Measurements from ENCODE around the gene CACUL1. TPM values are rescaled to one million over a fixed set of nuclear protein-coding genes. Genes with fewer than 3 reads are reported as not detected.

The CACUL1 gene
- total RNA-seq, 1 experiment from 2014 or later: 62.5 TPM

GRCh38 chr10:118698421-118698820, 56.3 kb downstream of the CACUL1 start:
- no peaks in the 10 kb centered on the region for H3K27me3 ChIP-seq (ENCODE audit: insufficient read depth, low read depth)
- H3K36me3 ChIP-seq (ENCODE audit: low read depth): 0 out of 2 replicates have a peak, but pooled peaks cover 5% of the 10 kb centered on the region
- ChIA-PET POLR2A (ENCODE audit: unreplicated experiment) (no interaction called here), CTCF (no interaction called here)
- H4K20me1 ChIP-seq (ENCODE audit: insufficient read depth): peaks cover 4% of the 10 kb centered on the region; the same call in 1 of the 2 replicates
- H3K4me3 ChIP-seq: no peak overlapping the region
- BruUV-seq (replicated peaks): no TSS peak
- DNase-seq: peak in 1 of 2 experiments; percentile 37
- TF ChIP-seq, protein P1, sequence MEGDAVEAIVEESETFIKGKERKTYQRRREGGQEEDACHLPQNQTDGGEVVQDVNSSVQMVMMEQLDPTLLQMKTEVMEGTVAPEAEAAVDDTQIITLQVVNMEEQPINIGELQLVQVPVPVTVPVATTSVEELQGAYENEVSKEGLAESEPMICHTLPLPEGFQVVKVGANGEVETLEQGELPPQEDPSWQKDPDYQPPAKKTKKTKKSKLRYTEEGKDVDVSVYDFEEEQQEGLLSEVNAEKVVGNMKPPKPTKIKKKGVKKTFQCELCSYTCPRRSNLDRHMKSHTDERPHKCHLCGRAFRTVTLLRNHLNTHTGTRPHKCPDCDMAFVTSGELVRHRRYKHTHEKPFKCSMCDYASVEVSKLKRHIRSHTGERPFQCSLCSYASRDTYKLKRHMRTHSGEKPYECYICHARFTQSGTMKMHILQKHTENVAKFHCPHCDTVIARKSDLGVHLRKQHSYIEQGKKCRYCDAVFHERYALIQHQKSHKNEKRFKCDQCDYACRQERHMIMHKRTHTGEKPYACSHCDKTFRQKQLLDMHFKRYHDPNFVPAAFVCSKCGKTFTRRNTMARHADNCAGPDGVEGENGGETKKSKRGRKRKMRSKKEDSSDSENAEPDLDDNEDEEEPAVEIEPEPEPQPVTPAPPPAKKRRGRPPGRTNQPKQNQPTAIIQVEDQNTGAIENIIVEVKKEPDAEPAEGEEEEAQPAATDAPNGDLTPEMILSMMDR (conservative IDR thresholded peaks at IDR 0.05): no peak
- TF ChIP-seq EZH2 (IDR thresholded peaks at IDR 0.05; ENCODE audit: low read depth): no peak
- intact Hi-C loops (cut with micrococcal nuclease; ENCODE audit: unreplicated experiment): no loop called here
- H3K4me2 ChIP-seq: no peak overlapping the region
- no peaks in the 10 kb centered on the region for H3K9me3 ChIP-seq (ENCODE audit: insufficient read depth, low read depth)
- no peaks in the 10 kb centered on the region for H3K79me2 ChIP-seq (ENCODE audit: low read depth)
- no peaks in the 10 kb centered on the region; the same call in 1 of the 2 replicates for H3F3A ChIP-seq (ENCODE audit: insufficient read depth, low read depth)
- no peak overlapping the region for H2AFZ ChIP-seq
- H3K9me2 ChIP-seq (ENCODE audit: insufficient read depth): no peaks in the 10 kb centered on the region
- 0 out of 2 replicates have a peak overlapping the region, but pooled peaks have one; percentile 3 for H3K27ac ChIP-seq
- no peaks in the 10 kb centered on the region for H3K4me1 ChIP-seq (replicated peaks; ENCODE audit: insufficient read depth)

DNA sequence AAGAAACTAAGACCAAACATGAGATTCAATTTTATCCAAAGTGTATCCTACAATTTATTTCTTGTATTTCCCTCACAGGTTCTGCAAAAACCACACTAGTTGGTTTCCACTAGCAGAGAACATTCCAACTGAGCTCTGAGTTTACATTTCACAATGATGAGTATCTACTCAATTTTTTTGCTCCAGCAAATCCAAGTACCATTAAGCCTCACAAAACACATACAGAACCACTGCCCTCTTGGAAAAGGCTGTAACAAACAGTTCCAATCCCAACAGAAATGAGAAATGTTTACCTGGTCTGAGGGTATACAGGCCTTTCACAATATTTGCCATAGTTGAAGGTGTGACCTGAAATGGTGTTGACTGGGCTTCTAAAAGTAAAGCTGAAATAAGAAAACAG, 59.9 kb downstream of the CACUL1 start:
- H2AFZ ChIP-seq: no peak overlapping the region
- intact Hi-C loops (cut with micrococcal nuclease; ENCODE audit: unreplicated experiment): no loop called here
- H3K4me3 ChIP-seq: no peak overlapping the region
- no peaks in the 10 kb centered on the region for H3K9me2 ChIP-seq (ENCODE audit: insufficient read depth)
- ChIA-PET POLR2A (ENCODE audit: unreplicated experiment) (no interaction called here), CTCF (no interaction called here)
- no peaks in the 10 kb centered on the region; the same call in 1 of the 2 replicates for H4K20me1 ChIP-seq (ENCODE audit: insufficient read depth)
- no peak overlapping the region for H3K4me2 ChIP-seq
- TF ChIP-seq, protein P1 (conservative IDR thresholded peaks at IDR 0.05): no peak
- no peak for TF ChIP-seq EZH2 (IDR thresholded peaks at IDR 0.05; ENCODE audit: low read depth)
- no peaks in the 10 kb centered on the region for H3K36me3 ChIP-seq (ENCODE audit: low read depth)
- DNase-seq: no peak
- no peaks in the 10 kb centered on the region; the same call in 1 of the 2 replicates for H3F3A ChIP-seq (ENCODE audit: insufficient read depth, low read depth)
- H3K27me3 ChIP-seq (ENCODE audit: insufficient read depth, low read depth): no peaks in the 10 kb centered on the region
- no TSS peak for BruUV-seq (replicated peaks)
- no peaks in the 10 kb centered on the region for H3K9me3 ChIP-seq (ENCODE audit: insufficient read depth, low read depth)
- H3K4me1 ChIP-seq (replicated peaks; ENCODE audit: insufficient read depth): no peaks in the 10 kb centered on the region
- H3K27ac ChIP-seq: no peak overlapping the region
- H3K79me2 ChIP-seq (ENCODE audit: low read depth): no peaks in the 10 kb centered on the region

GRCh38 chr10:118692872-118693271, 61.9 kb downstream of the CACUL1 start:
- Histone ChIP-seq H3K4me2 (no peak overlapping the region), H3K36me3 (ENCODE audit: low read depth) (0 out of 2 replicates have a peak, but pooled peaks cover 7% of the 10 kb centered on the region), H3K27ac (no peak overlapping the region), H3K9me2 (ENCODE audit: insufficient read depth) (no peaks in the 10 kb centered on the region), H3K9me3 (ENCODE audit: insufficient read depth, low read depth) (no peaks in the 10 kb centered on the region), H3K79me2 (ENCODE audit: low read depth) (no peaks in the 10 kb centered on the region), H3K4me3 (no peak overlapping the region), H3K27me3 (ENCODE audit: insufficient read depth, low read depth) (no peaks in the 10 kb centered on the region), H4K20me1 (ENCODE audit: insufficient read depth) (no peaks in the 10 kb centered on the region; the same call in 1 of the 2 replicates), H3K4me1 (replicated peaks; ENCODE audit: insufficient read depth) (no peaks in the 10 kb centered on the region), H2AFZ (no peak overlapping the region), H3F3A (ENCODE audit: insufficient read depth, low read depth) (no peaks in the 10 kb centered on the region; the same call in 1 of the 2 replicates)
- DNase-seq: no peak
- POLR2A ChIA-PET (ENCODE audit: unreplicated experiment): no interaction called here
- no TSS peak for BruUV-seq (replicated peaks)
- intact Hi-C loops (cut with micrococcal nuclease; ENCODE audit: unreplicated experiment): no loop called here
- CTCF ChIA-PET: no interaction called here
- TF ChIP-seq EZH2 (IDR thresholded peaks at IDR 0.05; ENCODE audit: low read depth): no peak
- TF ChIP-seq, protein P1 (conservative IDR thresholded peaks at IDR 0.05): no peak

Data from PC-9 (cell line).